Stimulated activated CD4-positive, alpha-beta T cell treated with anti-CD3 and anti-CD28 coated beads, Interleukin-12 subunit alpha, Interleukin-12 subunit beta, amount 100 ng/mL, for 24 hours (primary cell): Measurements from ENCODE around the gene CDON.

Experiments
- DNase-seq, 2 experiments: peaks; one replicate each; pipeline ENCODE4 v3.0.0-alpha.2; 2020; ENCODE audit warnings: low read depth in 2 of 2

CDON gene

DNA sequence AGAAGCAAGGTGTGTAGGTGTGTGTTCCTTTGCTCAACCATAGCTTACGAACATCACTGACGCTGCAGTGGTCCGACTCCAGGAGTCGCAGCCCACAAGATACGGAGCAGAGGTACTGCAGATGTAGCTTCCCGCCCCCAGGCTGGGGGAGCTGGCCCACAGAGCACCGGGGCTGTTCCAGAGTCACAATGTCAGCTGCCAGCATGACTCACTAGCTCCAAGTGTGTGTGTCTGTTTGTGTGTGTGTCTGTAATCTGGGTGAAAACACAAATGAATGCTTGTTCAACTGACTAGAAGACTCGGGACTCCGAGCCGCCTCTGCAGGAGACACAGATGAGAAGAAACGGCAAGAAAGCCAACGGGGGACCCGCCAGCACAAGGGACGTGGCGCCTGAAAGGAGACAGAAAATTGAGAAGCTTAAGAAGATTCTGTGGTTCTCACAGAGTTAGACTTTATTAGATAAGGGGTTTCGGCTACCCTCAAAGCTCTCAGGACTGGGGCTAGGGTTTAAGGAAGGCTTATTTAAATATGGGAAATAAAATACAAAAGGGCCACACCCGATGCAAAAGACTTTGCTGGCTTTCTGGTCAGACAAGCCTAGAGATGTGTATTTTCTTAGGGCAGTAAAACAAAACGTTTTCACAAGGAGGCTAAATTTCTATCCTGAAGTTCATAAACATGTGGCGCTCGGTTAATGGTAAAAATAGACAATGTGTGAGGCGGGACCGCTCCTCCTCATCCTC lies 106.1 kb downstream of the CDON start:
- DNase-seq: no peak

DNA sequence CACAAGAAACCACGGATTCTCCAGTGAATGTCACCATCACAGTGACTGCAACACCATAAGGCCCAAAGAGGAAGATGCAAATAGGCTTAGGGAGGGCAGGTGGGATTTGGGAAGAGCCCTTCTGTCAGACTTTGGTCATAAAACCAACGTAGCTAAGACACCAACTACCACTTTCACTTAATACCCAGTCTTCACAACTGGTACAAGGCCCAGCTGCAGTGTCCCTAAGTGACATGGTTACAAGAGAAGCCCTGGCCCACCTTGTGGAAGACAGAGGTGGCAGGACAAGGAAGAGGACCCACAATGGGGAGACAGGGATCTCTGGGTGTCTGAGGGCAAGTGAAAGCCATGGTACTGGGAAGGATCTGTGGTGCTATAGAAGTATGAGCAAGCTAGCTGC lies 106.8 kb downstream of the CDON start:
- no peak for DNase-seq

DNA sequence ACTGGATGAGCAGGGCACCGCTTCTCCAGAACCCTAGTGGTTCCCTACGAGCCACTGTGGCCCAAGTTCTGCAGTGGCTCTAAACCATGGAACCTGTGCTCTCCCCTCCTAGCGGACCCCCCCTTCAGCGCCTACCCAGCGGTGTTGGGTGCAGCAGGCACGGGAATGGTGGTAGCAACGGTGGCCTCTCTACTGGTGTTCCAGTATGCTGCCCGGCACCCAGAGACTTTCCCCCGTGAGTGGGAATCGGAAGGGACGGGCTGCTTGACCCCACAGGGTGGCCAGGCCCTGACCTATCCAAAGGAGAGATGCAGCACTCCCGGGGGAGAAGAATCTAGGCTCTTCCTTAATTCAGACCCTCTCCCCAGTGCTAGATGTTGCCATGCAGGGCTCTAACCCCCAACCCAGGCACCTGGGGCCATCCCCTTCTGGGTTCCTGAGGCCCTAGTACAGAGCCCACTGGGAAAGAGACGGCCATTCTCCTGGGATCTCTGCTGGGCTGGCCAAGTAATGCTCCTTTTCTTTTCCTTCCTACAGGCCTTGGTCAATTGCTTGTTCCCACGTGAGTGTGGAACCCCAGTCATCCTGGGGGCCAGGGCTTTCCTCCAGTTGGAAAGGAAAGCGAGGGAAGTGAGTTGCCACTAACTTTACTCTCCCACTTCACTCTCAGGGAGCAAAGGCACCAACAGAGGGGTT lies 107.6 kb downstream of the CDON start:
- DNase-seq: no peak

DNA sequence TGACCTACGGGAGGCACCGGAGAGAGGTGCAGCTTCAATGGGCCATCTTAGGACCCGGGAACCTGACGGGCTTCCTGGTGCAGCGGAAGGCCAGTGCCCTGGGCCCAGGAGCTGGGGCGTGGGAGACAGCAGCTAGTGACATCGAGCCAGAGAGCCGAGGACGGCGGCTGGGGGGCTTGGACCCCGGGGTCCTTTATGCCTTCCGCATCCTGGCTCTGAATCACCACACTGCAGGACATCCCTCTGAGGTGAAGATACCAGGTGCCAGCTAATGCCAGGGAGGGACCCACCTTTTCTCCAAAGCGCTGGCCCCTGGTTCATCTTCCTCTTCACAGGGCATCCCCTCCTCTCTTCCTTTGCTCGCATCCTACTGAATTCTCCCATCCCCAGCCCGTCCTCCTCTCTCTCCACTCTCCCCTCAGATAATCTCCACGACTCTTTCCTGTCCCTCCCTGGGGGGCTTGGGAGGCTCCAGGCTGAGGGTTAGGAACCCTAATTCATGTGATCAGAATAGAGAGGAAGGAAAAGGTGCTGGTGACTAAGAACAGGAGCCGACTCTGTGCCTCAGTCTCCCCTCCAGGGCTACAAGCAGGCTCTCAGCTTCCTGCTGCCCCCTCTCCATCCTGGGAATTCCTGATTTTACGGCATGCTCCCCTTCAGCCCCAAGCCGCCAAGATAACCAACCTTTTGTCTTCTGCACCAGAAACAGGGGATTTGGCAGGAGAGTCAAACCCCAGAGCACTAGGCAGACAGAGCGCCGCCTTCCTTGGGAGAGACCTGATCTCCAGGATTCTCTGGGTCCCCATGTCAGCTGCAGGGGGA lies 108.3 kb downstream of the CDON start:
- no peak for DNase-seq

DNA sequence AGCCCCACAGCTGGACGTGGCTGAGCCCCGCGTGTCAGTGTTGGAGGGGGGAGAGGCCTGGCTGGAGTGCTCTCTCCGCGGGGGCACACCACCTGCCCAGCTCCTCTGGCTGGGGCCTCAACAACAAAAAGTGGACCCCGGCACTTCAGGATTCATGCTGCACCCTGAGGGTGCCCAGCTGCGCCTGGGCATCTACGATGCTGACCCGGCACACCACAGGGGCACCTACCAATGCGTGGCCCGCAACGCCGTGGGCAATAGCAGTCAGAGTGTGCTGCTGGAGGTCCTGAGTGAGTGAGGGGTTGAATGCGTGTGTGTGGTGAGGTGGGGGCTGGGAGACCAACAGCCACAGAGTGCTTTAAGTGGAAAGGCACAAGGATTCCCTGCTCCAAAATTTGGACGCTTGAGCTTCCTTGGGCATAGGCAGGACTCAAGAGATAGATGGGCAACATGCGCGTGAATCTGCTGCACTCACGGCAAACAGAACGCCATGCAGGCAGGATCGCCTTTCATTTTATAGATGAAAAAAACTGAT lies 109.2 kb downstream of the CDON start:
- no peak for DNase-seq

DNA sequence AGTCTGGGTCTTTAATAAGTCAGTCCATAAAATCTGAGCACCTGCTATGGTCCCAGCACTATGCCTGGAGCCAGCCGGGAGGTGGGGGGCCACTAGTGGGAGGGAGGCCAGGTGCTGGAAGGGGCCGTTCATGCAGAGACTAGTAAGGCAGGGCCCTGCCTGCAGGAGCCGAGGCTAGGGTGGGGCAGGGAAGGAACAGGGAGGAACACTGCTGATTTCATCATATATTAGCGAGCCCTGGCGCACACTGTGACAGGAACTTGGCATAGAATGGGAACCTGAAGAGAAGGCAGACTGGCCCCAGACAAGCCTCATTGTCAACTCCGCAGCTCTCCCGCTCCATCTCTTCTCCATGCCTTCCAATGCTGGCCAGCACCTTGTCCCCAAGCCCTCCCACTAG lies 109.7 kb downstream of the CDON start:
- no peak for DNase-seq

DNA sequence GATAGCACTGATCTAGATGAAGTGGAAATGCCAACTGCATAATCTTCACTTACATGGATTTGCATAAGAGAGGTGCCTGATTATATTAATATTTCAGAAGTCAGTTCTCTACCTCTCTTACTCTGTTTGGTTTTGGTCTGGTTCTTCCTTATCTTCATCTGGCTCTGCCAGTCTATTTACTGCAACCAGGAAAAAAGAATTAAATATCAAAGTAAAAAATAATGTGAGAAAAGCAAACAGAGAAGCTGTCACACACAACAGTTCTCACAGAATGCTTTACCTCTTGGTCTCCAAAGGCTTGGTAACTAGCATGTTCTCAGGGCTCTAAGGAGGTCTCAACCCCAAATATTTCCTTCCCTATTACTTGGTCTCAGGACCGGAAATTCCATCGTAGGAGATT lies 110.1 kb downstream of the CDON start:
- DNase-seq: no peak

DNA sequence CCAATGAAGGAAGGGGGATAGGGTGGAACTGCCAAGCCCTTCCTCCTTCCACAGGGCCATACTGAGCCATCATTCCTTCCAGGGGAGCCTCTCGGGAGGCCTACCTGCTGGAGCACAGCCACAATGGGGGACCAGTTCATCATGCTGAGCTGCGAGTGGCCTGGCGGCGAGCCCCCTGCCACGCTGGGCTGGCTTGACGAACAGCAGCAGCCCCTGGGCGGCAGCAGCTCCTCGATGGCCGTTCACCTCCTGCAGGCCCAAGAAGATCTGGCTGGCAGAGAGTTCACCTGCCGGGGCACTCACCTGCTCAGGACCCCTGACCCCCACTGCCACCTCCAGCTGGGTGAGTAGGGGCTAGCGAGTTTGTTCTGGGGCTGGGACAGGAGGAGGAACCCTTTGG lies 110.9 kb downstream of the CDON start:
- no peak for DNase-seq

DNA sequence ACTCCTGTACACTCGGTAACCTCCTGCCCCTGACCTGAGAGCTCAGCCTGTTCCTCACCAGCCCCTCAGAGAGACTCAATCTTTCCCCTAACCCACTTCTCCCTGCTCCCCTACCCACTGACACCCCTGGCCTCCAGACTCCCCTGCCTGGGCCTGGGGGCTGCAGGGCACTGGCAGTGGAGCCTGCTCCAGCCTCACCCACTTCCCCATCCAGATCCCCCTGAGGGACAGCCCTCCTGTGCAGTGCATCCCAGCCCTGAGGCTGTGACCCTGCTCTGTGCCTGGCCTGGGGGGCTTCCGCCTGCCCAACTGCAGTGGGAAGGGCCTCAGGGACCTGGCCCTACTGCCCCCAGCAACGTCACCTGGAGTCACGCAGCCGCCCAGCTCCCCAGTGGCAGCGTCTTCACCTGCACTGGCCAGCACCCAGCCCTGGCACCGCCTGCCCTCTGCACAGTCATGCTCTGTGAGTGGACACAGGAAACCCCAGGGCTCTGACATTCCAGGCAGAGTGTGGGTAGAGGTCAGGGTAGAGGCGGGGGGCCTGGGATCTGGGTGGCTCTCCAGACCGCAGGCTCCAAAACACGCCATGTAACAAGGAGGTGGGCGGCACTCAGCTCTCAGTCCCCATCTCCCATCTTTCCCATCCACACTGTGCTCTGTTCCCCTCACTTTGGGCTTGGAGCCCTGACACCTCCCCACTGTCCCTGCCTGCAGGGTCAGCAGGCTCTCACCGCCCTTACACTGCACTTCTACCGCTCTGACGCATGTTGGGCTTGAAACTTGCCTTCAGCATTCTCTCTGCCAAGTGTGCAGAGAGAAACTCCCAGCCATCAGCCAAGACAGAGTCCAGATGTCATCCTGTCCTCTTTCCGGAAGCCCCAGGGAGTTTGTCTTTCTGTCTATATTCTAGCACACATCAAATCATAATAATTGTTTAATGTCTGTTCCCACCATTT lies 111.7 kb downstream of the CDON start:
- no peak for DNase-seq

DNA sequence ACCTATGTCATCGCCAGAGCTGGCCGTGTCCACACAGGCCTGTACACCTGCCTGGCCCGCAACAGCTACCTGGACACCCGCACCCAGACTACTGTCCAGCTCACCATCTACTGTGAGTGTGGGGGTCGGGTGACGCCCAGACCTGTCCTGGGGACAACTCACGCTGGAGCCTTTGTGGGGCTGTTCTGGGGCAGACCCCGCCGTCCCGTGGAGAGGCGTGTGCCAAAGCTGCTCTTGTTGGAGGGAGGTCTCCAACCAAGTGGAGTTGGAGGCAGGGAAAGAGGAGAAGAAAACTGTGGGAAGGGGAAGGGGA lies 112.5 kb downstream of the CDON start:
- DNase-seq: no peak

DNA sequence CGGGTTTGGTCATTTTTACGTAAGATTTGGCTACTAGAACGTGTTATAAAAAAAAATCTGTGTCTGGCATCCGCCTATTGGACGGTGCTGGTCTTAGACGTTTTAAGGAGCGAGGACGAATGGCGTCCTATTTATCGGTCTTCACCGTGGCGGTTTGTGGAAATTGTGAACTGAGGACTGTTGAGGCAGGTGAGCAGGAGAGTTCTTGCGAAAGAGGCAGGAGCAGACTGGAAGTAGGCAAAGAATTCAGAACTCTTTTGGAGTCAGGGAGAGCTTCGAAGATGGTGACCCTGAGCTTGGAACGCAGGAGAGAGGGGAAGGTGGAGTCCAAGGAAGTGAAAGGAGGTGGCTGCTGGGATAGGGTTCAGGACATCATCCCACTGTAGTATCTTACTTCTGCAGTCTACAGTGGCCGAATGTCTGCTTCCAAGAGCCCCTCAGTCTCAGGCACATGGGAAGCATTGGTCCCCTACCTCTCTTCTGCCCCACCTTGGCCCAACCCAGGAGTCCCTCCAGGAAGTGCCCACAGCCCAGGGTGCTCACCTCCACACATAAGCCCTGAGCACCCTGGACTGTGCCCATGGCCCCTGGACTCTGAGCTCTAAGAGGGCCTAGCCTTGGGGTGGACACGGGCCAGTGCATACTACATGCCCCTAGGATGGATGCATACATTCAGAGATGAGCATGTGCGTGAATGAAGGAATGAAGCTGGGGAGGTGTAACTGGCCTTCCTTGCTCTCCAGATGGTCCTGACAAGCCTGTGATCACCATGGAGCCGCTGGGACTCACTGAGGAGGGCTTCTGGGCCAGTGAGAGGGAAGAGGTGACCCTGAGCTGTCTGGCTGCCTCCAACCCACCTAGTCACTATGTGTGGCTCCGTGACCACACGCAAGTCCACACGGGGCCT lies 113.1 kb downstream of the CDON start:
- no peak for DNase-seq

DNA sequence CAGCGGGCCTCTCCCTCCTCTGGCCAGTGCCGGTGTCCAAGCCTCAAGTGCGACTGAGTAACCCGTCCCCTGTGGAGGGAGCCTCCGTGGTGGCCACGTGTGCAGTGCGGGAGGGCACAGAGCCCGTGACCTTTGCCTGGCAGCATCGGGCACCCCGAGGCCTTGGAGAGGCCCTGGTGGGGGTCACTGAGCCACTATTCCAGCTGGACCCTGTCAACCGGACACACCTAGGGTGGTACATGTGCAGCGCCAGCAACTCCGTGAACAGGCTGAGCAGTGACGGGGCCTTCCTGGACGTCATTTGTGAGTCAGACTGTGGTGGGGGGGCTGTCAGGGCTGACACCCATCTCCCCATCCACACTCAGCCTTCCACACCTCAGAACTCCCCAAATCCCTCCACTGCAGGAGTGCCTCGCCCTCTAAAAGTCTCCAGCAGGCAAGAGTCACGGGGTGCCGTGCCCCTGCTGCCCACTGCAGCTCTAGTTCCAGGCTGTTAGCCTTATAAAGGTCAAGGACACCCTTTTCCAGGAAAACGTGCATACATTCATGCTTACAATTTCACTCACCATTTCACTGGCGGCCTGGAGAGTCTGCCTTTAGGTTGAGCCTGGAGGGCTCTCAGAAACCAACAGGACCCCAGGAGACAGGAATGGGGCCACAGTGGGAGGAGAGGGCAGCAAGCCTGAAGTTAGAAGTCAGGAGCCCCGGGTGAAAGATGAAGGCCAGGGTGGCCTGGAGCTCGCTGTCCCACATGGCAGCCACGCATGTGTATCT lies 114.2 kb downstream of the CDON start:
- no peak for DNase-seq

DNA sequence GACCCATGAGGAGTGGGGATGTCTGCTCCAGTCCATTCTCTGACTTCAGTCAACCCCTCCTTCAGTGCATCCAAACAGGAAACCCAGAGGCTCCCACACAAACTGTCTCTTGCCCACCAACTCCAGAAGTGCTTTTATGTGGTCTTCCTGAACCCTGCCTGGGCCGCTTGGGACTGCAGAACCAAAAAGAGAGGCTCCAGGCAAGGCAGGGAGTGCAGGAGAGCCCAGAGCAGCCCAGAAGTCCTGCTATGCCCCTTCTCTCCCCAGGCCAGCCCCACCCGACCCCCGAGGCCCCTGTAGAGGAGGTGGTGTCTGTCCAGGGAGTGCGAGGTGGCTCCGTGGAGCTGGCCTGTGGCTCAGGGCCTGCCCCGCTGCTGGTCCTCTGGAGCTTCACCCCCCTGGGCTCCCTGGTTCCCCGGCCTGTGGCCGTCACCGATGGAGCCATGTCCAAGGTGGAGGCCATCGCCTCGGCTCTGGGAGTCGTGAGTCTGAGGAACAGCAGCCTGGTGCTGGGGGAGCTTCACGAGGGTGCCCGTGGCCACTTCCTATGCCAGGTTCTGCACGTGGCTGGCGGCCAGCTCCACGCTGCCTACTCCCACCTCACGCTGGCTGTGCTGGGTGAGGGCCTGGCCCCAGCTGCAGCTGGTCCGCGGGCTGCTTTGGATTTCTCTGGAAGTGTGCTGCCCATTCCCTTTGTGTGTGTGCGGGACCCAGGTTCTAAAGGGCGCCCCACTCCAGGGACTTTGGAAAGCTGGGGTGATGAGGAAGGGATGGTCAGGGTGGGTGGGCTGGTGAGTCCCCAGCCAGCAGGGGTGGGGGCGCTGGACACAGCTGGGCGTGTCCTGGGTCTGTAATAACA lies 115.0 kb downstream of the CDON start:
- DNase-seq: no peak

DNA sequence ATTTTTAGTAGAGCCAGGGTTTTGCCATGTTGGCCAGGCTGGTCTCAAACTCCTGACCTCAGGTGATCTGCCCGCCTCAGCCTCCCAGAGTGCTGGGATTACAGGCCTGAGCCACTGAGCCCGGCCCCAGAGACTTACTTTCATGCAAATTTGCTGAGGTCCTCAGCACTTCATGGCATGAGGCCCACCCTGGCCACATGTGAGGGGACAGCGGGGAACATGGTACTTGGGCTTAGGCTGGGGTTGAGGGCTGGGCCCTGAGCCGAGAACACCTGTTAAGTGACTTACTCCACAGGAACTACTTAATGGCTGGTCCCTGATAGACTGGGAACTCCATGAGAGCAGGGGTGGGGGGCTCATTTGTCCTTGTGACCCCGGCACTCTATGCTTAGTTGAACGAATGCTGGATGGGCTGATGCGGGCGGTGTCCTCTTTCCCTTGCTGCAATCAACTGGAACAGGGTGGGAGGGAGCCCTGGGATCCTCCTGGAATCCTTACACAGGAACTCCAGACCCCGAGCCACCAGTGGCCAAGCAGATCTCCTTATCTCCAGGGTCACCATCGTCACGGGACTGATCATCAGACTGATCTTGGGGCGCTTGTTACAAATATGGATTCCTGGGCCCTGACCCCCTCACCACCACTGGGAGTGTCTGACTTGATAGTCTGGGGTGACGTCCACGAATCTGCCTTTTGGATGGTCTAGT lies 115.8 kb downstream of the CDON start:
- DNase-seq: no peak

DNA sequence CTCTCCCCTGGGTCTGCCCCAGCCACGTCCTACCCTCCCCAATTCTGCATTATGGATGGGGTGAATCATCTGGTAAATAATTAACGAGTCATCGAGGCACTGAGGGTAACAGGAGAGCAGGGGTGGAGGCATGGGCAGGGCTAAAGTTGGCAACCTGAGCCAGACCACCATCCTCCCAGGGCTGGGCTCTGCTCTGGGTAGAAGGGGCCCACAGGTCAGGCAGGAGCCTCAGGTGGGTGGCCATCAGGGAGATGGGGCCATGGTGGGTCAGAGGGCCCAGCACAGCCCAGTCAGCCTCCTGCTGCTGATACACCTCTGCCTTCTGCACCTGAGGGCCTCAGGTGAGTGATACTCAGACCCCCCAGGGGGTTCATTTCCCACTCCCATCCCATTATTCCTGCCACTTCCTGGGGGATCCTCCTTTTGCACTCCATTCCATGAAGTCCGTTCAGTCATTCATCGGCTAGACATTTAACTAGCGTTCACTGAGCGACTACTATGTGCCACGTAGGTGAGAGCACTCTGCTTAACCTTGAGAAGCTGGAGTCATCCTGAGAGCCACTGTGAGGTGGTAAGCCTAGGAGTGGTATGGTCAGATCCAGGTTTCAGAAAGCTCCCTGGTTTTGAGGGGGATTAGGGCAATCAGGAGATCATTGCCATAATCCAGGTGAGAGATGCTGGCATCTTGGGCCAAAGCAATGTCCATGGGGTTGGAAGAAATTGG lies 116.7 kb downstream of the CDON start, which contains the start of gene VSIG10L2:
TSS of gene VSIG10L2 (plus strand) at position 248 of the 724 bp plus-strand sequence. CDS start at position 260, 12 bp downstream.
- DNase-seq: no peak

DNA sequence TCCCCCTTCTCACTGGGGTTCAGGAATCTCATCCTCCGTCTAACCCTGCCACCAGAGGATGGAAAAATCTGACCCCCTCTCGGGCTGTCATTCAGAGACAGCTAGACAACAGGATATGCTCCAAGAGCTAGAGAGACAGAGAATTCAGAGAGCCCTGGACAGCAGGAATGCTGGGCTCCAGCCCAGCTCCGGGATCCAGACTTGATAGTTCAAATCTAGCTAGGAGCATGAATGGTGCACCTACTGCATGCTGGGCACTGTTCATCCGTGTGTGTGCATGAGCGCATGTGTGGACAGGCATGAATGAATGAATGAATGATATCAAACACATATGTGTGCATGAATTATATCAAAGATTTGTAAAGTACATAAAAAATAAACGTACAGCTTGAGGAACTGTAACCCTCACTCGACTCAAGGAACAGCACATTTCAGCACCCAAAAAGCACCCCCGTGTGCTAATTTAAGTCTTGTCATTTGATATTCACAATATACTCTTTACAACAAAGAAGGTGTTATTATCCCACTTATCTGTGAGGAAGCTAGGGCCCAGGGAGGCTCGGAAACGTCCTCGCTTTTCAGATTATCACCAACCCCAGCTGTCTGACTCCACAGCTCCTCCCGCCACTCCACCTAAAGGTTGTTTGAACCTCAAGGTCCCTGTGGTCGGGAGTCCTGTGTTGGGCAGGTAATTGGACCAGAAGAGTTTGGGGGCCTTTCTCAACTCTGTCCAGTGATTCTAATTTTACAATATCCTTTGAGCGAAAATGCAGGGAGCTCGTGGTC lies 117.5 kb downstream of the CDON start:
- no peak for DNase-seq
